ENCODE results near the gene RELL1. TPM values are rescaled to one million over a fixed set of nuclear protein-coding genes. Genes with fewer than 3 reads are reported as not detected.

Gene RELL1
- total and polyA plus RNA-seq, 12 donors: 0.44 to 27.0 (median 13.8) TPM

DNA sequence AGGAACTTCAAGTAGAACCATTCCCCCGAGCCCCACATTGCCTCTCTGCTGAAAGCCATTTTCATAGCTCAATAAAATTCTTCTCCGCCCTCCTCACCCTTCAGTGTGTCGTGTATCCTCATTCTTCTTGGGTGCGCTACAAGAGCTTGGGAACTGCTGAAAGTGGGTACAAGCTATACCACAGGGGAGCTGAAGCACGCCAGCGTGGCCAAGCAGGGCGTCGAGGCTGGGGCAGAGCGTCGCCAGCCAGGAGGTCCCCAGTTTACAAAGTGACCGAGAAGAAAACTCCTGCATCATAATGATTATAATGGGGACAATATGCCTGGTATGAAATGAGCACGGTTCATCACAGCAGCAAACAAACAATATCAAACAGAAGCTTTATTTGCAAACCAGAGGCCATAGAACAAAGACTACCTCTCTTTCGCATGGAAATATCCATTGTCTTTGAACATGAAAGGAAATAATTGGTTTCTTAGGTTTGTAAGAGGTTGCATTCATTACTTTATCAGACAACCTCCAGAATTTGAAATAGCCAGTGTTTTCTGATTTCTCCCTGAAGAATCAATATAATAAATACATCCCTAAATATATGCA lies 34.3 kb downstream of the RELL1 start:
- H3K4me3 ChIP-seq: no peak overlapping the region
- intact Hi-C loops (cut with DNase I): no loop called here
- H3K4me1 ChIP-seq (replicated peaks in 1 of 2): peaks cover 0 to 12% of the 10 kb centered on the region in 2 donors
- no peaks in the 10 kb centered on the region for H3K27me3 ChIP-seq
- DNase-seq: no peak
- TF ChIP-seq, protein P1, sequence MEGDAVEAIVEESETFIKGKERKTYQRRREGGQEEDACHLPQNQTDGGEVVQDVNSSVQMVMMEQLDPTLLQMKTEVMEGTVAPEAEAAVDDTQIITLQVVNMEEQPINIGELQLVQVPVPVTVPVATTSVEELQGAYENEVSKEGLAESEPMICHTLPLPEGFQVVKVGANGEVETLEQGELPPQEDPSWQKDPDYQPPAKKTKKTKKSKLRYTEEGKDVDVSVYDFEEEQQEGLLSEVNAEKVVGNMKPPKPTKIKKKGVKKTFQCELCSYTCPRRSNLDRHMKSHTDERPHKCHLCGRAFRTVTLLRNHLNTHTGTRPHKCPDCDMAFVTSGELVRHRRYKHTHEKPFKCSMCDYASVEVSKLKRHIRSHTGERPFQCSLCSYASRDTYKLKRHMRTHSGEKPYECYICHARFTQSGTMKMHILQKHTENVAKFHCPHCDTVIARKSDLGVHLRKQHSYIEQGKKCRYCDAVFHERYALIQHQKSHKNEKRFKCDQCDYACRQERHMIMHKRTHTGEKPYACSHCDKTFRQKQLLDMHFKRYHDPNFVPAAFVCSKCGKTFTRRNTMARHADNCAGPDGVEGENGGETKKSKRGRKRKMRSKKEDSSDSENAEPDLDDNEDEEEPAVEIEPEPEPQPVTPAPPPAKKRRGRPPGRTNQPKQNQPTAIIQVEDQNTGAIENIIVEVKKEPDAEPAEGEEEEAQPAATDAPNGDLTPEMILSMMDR (IDR thresholded peaks at IDR 0.05): no peak
- TF ChIP-seq POLR2A (IDR thresholded peaks at IDR 0.05): no peak
- 92 to 96% (median 93%) methylated on average over 13 of the region's 13 CpGs for WGBS, 4 donors
- H3K27ac ChIP-seq: no peak overlapping the region
- no peaks in the 10 kb centered on the region for H3K36me3 ChIP-seq (replicated peaks in 1 of 2)
- H3K9me3 ChIP-seq (replicated peaks in 1 of 3): peaks cover 0 to 10% (median 0%) of the 10 kb centered on the region in 3 donors

DNA sequence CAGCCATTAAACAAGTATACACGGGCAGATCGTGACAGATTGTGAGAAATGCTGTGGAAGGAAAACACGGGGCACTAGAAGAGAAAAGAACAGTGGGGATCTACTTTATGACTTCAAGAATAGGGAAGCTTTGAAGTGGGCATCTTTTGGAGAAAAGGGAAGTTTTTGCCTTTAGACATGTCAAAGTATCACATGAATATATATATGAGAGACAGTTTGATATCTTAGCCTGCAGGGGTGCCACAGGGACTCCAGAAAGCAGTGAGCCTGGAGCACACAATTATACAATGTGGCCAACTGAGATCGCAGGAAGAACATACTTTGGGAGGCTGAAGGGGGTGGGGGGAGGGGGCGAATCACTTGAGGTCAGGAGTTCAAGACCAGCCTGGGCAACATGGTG lies 35.7 kb downstream of the RELL1 start:
- TF ChIP-seq POLR2A (IDR thresholded peaks at IDR 0.05): no peak
- TF ChIP-seq, protein P1 (IDR thresholded peaks at IDR 0.05): no peak
- Histone ChIP-seq H3K4me1 (replicated peaks in 1 of 2) (peaks cover 0 to 12% of the 10 kb centered on the region in 2 donors), H3K9me3 (replicated peaks in 1 of 3) (no peaks in the 10 kb centered on the region), H3K36me3 (replicated peaks in 1 of 2) (no peaks in the 10 kb centered on the region), H3K27me3 (no peaks in the 10 kb centered on the region), H3K27ac (no peak overlapping the region), H3K4me3 (no peak overlapping the region)
- intact Hi-C loops (cut with DNase I): no loop called here
- DNase-seq: no peak
- 87 to 94% (median 91%) methylated on average over 4 to 5 of the region's 5 CpGs for WGBS, 4 donors

DNA sequence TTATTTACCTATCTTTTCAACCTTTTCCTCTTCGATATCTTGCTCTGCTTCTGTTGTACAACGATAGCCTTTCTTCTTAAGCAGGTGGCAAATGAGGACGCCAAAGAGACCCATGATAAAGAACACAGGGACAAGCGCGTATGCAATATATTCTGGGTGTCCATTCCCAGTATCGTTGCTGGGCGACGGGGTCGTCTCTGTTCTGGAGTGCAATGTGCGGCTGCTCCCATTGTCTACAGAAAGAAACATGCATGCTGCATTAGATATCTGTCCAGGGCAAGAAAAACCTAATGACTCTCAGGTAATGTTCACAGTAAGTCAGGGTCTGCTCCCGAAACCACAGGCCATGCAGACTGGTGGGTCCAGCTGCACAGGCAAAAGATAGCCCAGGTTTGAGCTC lies 36.9 kb downstream of the RELL1 start:
- Histone ChIP-seq H3K9me3 (replicated peaks in 1 of 3) (no peaks in the 10 kb centered on the region), H3K27ac (no peak overlapping the region), H3K27me3 (no peaks in the 10 kb centered on the region), H3K4me3 (no peak overlapping the region), H3K4me1 (replicated peaks in 1 of 2) (peaks cover 0 to 12% of the 10 kb centered on the region in 2 donors), H3K36me3 (replicated peaks in 1 of 2) (no peaks in the 10 kb centered on the region)
- 92 to 97% (median 95%) methylated on average over 11 of the region's 11 CpGs for WGBS, 4 donors
- DNase-seq: no peak
- TF ChIP-seq POLR2A (IDR thresholded peaks at IDR 0.05): no peak
- TF ChIP-seq, protein P1 (IDR thresholded peaks at IDR 0.05): no peak
- intact Hi-C loops (cut with DNase I): no loop called here

DNA sequence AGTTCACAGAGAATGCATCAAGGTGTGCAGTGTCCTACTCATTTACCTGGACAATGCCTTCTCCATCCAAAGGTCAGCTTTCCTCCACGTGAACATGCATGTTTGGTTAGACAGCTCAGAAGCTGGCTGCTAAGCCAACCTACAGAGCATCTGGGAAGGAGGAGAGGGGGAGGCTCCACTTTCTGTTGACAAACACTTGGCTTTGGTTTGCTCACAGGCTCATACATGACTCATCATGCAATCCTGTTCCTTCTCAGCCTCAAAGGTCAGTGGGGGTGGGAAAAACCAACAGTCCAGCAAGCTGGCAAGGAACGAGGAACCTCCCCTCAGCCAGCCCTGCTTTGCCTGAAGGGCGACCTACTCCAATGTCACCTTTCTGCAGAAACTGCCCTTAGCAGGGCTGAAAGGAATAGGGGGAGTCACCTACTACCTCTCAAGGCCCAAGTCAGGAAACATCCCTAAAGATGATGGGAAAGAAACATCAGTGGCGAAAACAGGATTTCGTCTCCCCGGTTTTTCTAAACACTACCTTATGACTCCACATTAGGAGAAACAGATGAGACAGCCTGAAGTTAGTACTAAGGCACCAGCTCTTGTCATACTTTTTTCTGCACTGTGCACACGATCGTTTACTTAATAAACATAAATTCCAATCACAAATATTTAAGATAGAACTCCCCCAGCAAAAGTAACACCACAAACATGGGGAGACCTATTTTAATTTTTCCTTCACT lies 37.9 kb downstream of the RELL1 start:
- Histone ChIP-seq H3K9me3 (replicated peaks in 1 of 3) (no peaks in the 10 kb centered on the region), H3K27me3 (no peaks in the 10 kb centered on the region), H3K4me1 (replicated peaks in 1 of 2) (peaks cover 0 to 12% of the 10 kb centered on the region in 2 donors), H3K27ac (peak overlapping the region in 2 of 5 donors; percentile 38 to 52), H3K4me3 (no peak overlapping the region), H3K36me3 (replicated peaks in 1 of 2) (no peaks in the 10 kb centered on the region)
- intact Hi-C loops (cut with DNase I): no loop called here
- peak; percentile 56 to 89 (median 81) for DNase-seq
- 45 to 47% (median 46%) methylated on average over 8 of the region's 8 CpGs for WGBS, 4 donors
- TF ChIP-seq, protein P1 (IDR thresholded peaks at IDR 0.05): no peak
- TF ChIP-seq POLR2A (IDR thresholded peaks at IDR 0.05): no peak
